GM04503 (cell line): Measurements from ENCODE around the gene CPA3.

Source experiments
- DNase-seq: peaks from one replicate; pipeline ENCODE4 v3.0.0-alpha.2; 2012; ENCODE audit warnings: low read depth

CPA3 gene

DNA sequence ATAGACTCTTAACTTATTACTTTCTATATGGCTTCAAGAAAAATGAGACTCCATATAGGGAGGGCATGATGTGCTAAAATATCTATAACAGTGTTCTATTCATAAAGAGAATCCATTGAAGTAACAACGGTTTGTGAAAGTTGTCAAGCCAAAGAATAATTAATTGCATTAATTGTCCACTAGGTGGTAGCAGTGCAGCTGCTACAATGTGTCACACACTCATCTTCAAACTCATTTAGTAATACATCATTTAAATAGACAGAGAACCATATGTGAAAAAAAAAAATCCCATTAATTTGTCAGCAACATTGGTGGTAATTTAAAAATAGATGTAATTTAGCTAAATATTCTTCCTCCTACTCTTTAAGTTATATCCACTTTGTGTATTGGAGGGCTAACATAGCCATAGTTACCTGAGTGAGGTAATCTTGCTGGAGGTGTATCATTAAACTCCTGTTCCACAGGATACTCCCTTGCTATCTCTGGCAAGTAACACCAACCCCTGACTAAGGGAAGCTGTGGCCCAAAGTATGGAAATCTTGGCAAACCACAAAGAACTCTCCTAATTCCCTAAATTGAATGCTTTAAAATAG is 3.7 kb upstream of the CPA3 start:
- DNase-seq, result no peak

DNA sequence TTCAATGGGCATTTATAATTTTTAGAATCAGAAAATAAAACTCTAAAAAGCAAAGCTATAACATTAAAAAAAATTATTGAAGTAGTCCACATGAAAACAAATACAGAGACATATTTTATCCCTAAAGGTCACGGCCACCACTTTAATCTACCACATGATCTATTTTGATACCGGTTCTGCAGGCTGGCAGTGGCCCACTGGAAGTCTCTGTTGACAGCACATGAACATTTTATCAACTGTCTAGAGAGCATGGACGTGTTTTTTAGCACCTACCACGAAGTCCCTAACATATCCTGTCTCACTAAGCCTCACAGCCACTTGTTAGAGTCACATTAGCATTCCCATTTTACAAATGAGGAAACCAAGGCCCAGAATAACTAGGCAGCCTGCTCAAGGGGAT is 1.8 kb upstream of the CPA3 start:
- no peak for DNase-seq

DNA sequence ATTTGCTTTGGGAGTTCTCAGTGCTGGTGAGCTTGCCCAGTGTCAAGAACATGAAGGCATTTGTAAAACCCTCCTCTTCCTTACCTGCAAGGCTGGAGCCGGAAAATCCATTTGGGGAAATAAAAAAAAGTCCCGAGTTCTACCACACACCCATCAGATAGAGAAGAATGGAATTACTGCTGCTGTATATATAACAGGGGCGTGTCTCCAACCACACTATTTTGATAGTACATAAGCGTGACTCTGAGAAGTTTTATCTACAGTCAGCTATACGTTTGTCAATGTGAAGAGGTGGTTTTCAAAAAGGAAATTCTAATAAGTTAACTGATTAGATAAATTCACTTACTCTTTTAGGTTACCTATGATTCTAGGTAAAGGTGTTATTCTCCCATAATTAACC is 1.3 kb upstream of the CPA3 start:
- no peak for DNase-seq

DNA sequence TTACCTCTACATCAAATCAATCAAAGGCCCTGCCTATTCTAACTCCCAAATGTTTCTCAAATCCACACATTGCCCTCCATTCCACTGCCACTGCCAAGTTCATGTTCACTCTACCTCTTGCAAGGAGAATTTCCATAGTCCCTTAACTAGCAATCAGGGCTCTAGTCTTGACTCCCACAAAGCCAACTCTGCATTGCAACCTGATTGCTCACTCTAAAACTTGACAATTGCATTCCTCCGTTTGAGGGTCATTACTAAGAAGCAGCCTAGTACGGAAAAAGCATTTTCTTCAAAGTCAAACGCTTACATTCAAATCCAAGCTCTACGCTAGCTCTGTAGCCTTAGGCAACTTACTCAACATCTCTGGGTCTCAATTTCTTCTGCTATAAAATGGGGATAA is 1.2 kb downstream of the CPA3 start:
- no peak for DNase-seq

DNA sequence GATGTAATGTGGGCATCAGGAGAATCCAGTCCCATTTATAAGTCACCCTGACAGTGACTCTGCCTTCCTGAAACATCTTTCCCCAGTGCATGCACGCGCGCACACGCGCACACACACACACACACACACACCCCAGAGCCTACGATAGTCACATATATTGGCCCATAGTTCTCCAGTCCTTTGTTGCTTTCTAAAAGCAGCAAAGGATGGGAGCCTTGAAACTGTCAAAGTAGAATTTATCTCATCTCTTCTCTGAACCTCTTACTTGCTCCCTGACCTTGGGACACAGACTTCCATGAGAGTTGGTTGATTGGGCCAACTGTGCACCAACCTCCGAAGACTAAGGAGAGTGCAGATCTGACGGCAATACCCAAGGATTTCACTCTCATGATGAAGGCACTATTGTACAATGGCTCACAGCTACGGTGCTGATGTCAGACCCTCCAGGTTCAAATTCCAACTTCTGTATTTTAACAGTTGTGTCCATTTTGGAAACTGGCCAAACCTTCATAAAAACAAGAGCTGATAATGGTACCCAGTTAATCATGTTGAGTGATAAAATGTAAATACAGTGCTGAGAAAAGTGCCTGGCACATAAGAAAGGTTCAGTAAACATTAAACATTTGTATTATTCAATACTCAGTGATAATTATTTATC is 8.3 kb downstream of the CPA3 start:
- DNase-seq, result no peak

DNA sequence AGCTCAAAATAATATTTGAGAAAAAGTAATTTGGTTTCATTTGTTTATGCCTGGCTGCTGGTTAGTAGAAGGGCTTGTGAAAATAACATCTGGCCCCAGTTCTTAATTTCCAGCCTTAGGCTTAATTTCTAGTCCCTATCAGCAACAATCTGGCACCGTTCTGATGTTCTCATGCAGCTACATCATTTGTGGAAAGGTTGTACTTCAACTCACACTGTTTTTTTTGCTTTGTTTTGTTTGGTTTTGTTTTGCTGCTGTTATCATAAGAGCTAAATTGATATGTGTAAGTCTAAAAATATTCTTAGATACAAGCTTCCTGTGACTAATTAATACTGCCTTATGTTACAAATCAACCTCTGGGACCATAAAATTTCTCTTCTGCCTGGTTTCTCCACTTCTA is 8.9 kb downstream of the CPA3 start:
- no peak for DNase-seq

DNA sequence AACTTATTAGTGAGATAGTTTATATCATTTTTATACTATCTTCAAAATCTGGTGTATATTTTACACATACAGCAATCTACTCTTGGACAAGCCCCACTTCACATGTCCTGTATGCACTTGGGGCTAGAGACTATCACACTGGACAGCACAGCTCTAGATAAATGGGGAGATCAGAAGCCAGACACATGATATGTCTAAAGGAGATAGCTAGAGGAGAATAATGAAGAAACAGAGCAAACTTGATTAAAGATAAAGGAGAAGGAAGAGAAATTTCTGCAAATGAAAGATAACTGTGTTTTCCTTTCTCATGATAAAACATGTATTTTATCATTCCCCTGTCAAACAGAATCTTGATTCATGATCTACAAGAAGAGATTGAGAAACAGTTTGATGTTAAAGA is 13.0 kb downstream of the CPA3 start:
- no peak for DNase-seq

DNA sequence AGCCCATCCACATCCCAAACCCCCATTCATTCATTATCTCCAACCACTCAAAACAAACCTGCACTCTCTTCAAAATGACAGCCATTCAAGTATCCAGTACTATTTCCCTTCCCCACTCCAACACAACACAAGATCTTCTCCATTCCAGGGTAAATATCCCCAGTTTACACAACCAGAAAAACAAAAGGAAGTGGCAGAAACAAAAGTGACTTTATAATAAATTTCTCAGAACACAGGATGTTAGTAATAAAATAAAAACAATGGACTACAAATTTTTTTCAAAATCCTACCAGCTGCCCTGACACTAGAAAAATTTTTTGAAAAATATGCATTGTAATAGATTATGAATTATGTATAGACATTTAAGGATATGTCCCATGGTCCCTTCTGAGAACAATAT is 14.2 kb downstream of the CPA3 start:
- DNase-seq, result no peak

DNA sequence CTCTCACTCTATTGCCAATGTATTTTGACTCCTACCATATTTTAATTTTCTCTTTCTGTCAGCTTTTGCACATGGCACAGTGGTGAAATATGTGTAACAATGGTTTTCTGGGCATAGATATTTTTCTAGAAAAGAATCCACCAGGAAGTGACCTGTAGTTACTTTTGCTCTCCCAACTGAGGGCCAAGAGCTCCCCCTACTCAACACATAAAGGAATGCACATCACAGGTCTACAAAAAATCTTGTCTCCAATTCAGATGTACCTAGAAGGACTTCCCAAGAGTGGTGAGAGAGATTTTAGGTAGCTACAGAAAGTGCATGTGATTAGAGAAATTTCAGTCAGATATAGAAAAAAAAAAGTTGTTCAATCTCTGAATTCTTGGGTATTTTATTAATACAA is 15.6 kb downstream of the CPA3 start:
- no peak for DNase-seq

DNA sequence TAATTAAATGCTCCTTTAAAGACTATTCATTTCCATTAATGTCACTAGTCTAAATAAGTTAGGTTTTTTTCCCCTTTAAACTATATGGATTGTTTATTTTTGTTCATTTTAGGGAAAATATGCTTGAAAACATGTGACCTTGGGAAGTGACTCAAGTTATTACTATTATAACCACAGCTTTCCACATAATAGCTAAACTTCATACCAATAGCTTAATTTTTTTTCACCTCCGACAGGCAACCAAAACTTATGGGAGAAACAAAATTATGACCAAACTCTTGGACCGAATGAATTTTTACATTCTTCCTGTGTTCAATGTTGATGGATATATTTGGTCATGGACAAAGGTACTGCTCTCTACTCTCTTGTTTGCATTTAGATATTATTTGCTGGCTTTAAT is 16.2 kb downstream of the CPA3 start:
- DNase-seq, result no peak

DNA sequence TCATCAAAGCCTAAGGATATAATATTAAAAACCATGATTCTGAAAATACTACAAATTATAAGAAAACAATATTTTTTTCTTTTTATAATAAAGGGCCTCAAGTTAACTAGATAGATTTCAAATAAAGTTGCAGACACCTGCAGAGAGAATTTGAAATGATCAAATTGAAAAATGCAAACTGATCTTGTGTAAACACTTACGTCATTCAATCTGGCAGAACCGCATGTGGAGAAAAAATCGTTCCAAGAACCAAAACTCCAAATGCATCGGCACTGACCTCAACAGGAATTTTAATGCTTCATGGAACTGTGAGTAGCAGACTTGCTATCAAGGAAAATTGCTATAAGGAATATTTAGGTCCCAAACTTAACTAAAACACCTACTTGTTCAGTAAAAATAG is 17.2 kb downstream of the CPA3 start:
- DNase-seq, result no peak

DNA sequence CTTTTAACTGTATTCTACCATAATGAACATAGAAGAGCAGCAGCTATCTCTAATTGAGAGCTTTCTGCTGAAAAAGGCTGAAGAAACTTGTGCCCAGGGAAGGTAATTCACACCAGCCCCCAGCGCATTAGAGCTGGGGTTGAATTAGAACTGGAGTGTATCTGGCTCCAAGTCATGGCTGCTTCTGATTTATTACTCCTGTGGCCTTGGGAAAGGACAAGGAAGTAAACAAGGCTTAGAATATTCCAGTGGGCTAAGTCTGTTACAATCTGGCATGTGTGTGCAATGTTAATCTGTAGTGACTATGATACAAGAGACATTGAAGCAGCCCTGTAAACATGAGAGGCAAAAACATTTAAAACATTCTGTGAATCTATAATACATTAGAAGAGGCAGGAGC is 18.1 kb downstream of the CPA3 start:
- DNase-seq, result no peak

DNA sequence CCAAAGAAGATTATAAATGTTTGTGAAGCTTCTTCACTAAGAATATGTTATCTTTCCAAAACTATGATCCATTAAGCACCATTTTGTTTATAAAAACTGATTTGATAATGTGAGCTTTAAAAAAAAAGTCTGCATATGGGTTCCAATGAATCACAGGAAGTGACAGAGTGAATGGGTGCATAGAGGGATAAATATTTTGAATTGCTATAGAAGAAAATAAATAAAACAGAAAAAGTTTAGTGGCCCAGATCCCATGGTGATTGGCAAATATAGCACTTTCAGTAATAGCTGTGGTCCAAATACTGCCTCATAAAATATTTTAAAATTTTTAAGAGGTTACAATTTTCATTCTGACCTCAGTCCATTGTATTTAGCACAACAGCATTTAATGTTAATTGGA is 19.2 kb downstream of the CPA3 start:
- peak; percentile 39 for DNase-seq

DNA sequence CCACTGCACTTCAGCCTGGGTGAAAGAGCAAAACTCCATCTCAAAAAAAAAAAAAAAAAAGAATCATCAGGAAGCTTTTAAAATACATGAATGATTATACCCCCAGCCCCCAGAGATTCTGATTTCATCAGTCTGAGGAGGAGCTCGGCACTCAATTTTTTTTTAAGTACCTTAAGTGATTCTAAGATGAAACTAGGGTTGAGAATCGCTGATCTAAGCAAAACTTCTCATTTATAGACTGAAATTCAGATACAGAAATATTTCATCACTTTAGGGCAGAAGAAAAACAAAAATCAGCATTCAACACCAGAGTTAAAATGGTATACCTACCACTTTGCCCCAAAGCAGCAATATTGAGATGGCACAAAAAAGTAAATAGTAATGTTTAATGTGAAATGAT is 24.7 kb downstream of the CPA3 start:
- DNase-seq, result no peak

DNA sequence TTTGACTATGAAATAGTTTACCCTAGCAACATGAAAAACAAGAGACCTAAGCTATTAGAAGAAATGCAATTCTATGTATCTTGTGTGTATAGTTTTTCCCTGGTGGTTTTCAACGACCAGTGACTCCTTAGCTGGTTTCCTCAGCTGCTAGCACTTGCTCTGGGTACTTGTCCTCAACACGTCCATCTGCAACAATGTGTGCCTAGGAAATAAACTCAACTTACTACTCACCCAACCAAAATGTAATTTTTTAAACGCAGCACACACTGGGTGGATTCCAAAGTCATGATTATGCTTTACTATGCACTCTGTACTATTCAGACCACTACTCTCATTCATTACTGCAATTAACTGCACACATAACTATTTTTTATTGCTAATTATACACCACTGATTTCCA is 31.0 kb downstream of the CPA3 start:
- DNase-seq, result no peak

DNA sequence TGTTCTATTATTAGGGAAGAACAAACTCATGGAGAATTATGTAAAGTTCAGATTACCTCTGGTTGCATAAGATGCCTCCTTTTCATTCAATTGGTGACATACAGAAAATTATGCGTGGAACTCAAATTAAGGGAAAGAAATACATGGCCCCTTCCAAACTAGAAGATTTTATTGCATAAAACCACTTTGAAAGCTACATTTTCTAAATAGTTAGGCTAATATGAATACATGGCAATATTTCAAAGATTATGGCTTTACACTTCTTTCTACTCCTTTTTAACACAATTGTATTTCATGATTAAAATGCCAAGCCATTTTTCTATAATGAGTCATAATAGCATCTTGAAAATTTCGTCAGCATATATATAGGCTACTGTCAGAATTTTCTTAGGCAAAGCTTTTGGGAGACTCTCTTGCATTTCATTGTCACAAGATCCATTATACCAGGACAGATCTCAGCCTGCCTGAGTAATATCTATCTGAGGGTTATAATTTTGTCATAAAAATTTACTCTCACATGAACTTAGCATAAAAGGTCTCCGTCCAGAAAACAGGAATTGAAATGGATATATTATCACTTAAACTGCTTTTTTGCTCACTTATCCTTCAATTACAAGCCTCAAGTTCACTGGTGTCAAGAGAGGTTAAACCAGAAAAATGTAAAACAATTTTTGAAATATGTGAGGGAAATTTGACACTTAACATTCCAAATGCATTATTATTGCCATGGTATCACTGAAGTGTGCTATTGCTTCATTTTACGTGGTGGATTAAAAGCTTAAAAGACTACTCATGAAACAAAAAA is 37.1 kb downstream of the CPA3 start:
- peak; percentile 76 for DNase-seq

DNA sequence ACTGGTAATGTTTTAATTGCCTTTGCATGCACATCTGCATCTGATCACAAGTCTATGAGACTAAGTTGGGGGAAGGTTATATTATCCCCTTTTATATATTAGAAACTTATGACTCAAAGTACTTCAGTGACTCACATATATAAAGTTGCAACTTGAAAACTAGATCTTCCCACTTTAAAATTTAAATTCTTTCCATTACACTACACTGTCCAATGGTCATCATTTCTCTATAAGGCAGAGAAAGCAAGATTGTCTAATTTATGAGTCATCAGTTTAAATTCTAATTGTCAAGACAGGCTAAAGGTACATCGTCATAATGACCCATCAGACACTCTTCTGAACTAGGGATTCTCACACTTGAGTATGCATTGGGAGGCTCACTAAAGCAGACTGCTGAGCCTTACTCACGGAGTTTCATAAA is 37.9 kb downstream of the CPA3 start:
- no peak for DNase-seq

DNA sequence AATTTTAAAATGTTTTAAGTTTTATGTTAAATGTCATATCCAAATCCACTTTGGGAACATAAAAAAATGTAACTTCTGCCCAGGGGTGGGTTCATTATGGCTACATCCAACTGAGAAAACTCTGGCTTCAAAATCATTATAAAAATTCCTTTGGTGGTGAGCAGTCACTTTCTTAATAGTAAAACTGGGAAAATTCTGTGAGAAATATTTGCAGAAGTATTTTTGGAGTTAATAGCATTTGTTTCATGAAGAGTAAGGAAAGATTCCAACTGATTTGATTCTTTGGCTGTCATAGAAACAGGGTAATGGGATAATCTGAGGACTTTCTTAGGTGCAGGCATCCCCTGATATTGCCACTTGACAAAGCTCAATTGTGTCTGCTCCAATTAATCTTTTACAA is 38.8 kb downstream of the CPA3 start:
- DNase-seq, result no peak

DNA sequence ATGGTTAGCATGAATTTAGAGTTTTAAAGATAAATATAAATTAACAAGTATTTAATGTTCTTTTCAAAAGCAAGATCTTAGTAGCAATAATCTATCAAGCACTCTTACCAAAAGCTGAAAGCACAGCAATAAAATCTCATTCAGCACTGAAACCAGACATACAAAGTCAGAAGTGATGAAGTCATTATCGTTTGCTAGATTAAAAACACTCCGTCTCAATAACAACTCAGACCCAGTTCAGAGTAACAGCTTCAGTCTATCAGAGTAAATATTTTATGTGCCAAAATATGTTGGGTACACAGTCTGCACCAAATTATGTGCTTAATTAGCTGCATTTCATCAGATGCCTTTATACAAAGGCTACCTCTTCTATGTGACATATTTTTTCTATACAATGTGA is 41.6 kb downstream of the CPA3 start:
- DNase-seq, result no peak

DNA sequence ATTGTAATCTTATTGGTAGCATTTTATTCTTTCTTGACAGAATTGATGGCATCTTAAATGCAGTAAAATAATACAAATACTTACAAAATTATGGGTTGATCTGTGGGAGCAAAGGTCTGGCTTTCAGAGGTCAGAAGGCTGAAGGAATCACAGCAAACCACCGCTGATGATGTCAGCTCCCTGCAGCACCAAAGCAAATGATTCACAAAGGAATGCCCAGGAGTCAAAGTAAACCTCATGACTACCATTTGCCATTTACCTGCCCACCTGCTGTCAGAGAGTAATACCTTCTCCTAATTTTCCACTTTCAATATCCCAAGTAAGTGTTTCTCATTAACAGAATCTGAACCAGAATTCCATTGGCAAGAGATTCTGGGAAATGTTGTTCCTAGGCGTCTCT is 46.1 kb downstream of the CPA3 start:
- DNase-seq, result no peak

DNA sequence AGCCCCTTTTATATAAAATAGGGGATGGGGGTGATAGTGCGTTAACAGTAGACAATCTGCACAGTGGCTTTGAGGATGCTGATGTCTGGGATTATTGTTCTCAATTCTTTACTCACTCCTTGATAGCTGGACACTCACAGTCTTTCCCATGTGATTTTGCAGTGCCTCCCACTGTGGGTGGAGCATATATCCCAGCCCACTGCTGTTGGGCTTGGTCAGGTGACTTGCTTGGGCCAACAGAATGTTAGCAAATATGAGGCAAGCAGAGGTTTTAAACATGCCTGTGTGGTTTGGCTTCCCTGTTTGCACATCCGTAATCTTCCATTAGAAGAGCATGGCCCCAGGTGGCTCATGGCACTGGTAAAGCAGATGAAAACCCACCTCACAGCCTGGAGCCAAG is 46.5 kb downstream of the CPA3 start:
- no peak for DNase-seq

DNA sequence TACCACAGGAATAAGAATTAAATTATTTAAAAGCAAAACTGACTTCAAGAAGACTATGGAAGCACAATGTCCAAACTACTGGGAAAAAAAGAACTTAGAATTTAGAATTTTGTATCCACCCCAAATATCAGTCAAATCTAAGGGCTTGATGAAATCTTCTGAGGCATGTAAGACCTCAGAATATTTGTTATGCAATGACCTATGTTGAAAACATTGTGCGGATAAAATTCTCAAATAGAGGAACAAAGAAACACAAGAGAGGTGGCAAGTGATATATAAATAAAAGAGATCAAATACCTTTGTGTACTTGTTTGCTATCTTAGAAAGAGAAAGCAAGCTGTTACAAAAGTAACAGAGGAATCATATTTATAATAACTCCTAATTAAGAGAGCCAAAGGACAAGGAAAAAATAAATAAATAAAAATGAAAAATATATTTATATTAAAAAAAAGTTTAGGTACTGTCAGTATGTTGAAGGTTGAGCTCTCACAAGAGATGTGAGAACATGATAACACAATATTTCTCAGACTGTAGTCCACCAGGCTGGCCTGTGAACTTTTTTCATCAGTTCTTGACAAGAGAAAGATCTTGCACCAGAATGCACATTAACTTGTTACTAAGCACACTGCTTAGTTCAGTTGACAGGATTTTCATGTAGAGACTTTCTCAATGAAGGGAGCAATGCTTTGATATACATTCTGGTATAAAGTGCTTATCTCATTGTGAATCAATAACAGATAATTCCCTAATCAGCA is 50.0 kb downstream of the CPA3 start:
- DNase-seq, result no peak

DNA sequence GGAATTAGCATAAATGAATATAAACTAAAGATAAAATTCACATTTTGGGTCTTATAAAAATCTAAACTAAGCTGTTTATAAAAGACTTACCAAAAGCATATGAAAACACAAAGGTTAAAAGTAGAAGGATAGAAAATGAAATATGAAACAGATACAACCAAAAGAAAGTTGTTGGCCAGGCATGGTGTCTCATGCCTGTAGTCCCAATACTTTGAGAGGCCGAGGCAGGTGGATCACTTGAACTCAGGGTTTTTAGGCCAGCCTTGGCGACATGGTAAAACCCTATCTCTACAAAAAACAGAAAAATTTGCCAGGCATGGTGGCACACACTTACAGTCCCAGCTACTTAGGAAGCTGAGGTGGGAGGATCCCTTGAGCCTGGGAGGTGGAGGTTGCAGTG is 51.0 kb downstream of the CPA3 start:
- DNase-seq, result no peak
